Testis (tissue), 2 donors: Measurements from ENCODE around the gene CATSPERD.

Experiments used
- POLR2A ChIP-seq: fragments of 450-650 bp; IDR thresholded peaks from one replicate; pipeline ENCODE4 v1.6.1; 2017; ENCODE audit warnings: antibody characterized with exemption, mild to moderate bottlenecking, moderate library complexity
- TF ChIP-seq, protein P1 (sequence below), 3 experiments: fragments of 450-650 bp in 2 of 3; fragments of 200-600 bp in 1 of 3; sonication (generic) in 1 of 3; IDR thresholded peaks; one replicate each; pipeline ENCODE4 v1.5.1; 2016 to 2019; ENCODE audit warnings: antibody characterized with exemption in 3 of 3, mild to moderate bottlenecking in 2 of 3, moderate library complexity in 1 of 3

DNA sequence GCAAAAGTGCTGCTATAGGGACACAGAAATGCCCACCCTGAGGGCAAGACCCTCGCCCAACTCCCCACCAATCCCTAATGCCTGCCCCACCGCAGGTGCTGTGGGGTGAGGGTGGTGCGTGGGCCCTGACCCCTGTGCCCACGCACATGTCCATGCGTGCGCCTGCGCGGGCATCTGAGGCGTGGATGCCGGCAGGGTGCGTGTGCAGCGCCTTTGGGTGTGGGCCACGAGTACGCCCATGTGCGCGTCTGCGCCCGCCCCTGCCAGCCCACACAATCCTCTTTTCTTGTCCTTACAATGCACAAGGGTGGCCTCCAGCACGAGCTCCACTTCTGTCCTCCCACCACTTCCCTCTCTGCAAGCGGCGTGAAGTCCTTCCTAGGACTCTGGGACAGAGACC, 104.7 kb downstream of the CATSPERD start:
- TF ChIP-seq, protein P1, sequence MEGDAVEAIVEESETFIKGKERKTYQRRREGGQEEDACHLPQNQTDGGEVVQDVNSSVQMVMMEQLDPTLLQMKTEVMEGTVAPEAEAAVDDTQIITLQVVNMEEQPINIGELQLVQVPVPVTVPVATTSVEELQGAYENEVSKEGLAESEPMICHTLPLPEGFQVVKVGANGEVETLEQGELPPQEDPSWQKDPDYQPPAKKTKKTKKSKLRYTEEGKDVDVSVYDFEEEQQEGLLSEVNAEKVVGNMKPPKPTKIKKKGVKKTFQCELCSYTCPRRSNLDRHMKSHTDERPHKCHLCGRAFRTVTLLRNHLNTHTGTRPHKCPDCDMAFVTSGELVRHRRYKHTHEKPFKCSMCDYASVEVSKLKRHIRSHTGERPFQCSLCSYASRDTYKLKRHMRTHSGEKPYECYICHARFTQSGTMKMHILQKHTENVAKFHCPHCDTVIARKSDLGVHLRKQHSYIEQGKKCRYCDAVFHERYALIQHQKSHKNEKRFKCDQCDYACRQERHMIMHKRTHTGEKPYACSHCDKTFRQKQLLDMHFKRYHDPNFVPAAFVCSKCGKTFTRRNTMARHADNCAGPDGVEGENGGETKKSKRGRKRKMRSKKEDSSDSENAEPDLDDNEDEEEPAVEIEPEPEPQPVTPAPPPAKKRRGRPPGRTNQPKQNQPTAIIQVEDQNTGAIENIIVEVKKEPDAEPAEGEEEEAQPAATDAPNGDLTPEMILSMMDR (IDR thresholded peaks at IDR 0.05) = no peak
- no peak for TF ChIP-seq POLR2A
